ENCODE data around the gene LRP2. TPM values are rescaled to one million over a fixed set of nuclear protein-coding genes. Genes with fewer than 3 reads are reported as not detected.
A peak's percentile ranks its signal among the peaks of the same experiment; 100 is the strongest.
"Not testable (repeated sequence)": the region's sequence is repeated elsewhere in the genome, so short reads cannot be mapped to it uniquely, and the experiment has no call there.

Gene LRP2
- total RNA-seq: not detected in 2 replicates

DNA sequence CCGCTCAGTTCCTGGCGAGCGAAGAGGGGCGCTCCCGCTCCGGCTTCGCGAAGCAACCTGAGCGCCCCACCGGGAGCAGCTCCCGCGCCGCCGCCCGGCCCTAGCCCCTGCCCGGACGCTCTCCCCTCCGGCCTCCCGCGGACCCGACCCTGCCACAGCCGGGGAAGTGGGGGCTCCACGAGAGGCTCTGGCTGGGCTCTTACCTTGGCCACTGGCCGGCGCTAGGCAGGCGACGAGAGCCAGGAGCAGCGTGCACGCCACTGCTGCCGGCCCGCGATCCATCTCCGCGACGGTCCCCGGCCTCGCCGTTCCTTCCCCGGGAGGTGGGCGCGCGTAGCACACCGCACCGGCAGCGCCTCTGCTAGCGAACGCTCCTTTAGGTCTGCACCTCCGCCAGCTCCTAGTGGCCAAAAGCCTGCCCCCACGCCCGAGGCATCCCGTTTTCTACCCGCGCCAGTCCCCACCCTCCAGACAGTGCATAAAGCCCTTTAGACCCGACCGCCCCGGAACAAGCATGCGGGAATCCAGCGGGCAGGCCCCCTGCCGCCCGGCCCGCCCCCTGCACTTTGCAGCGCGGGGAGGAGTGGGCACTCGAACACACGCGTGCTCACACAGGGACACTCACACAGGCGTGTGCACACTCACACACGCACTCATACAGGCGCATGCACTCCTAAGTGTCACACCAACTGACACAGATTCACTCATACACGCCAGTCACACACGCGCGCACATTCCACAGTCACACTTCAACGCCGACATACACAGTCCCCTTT lies at the start of gene LRP2:
LRP2 (minus strand) TSS at position 417 of the 776 bp plus-strand sequence; CDS start at position 282, 135 bp downstream.
- peak; percentile 6 to 16 for DNase-seq (ENCODE audit: low read depth in 2 of 2)

DNA sequence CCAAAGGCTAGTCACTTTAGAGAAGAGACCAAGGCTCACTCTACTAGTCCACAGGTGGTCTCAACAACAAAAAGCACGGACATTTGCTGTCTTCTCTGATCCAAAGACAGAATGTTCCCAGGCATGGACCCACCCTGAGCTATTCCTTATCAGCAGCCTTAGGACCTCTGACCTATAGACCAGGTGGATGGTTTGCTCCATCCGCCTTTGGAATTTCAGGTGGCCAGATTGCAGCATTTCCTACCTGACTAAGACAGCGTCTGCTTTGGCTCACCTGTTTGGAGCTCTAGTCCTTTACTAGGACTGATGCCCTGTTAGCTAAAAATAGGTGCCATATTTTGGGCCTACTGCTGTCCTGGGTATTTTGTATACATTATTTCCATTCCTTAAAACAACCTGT lies 44.6 kb upstream of the LRP2 start:
- DNase-seq (ENCODE audit: low read depth in 2 of 2): no peak

GRCh38 chr2:169399491-169399890 lies 37.2 kb upstream of the LRP2 start:
- DNase-seq (ENCODE audit: low read depth in 2 of 2): not testable (repeated sequence)

GRCh38 chr2:169397697-169398096 lies 35.4 kb upstream of the LRP2 start:
- peak in 1 of 2 donors; percentile 11 for DNase-seq (ENCODE audit: low read depth in 2 of 2)

GRCh38 chr2:169395821-169396374 lies 33.6 kb upstream of the LRP2 start:
- DNase-seq (ENCODE audit: low read depth in 2 of 2): no peak

- DNase-seq (ENCODE audit: low read depth in 2 of 2): no peak
Observed at GRCh38 chr2:169393068-169393590, 30.8 kb upstream of the LRP2 start.

DNA sequence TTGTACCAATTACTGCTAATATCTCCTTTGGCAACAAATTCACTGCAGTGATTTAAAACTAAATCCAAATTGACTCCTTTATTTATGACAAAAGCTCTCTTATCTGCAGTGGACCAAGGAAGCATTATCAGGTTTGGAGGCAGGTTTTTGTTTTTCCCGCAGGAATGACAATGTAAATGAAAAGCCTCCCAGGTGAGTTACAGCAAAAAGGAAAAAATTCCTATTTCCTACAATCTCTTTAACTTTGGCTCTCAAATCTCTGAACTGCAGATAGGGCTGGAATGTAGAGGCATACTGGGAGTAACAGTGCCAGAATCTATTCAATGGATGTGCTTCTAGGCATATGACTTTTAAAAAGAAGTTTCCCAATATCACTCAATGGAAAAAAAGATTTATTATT lies 28.9 kb upstream of the LRP2 start:
- no peak for DNase-seq (ENCODE audit: low read depth in 2 of 2)

- DNase-seq (ENCODE audit: low read depth in 2 of 2): no peak
Observed at GRCh38 chr2:169388161-169388560, 25.8 kb upstream of the LRP2 start.

DNA sequence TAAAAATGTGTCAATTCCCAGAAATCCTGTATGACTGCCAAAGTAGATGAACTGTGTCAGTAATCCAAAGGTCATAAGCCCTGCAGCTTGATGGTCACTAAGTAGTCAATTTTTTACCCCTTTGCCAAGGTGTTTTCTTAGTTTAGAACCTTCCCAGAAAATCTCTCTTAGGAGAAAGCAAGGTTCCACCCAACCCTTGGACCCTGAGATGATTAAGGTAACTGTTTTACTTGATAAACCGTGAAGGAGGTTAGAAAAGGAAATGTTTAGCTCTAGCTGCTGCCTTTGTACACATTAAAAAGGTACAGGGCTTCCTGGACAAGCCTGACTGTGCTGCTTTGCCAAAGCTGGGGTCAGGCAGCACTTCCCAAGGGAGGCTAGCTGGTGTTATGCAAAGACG lies 24.4 kb upstream of the LRP2 start:
- no peak for DNase-seq (ENCODE audit: low read depth in 2 of 2)

GRCh38 chr2:169384816-169385215 lies 22.5 kb upstream of the LRP2 start:
- no peak for DNase-seq (ENCODE audit: low read depth in 2 of 2)

DNA sequence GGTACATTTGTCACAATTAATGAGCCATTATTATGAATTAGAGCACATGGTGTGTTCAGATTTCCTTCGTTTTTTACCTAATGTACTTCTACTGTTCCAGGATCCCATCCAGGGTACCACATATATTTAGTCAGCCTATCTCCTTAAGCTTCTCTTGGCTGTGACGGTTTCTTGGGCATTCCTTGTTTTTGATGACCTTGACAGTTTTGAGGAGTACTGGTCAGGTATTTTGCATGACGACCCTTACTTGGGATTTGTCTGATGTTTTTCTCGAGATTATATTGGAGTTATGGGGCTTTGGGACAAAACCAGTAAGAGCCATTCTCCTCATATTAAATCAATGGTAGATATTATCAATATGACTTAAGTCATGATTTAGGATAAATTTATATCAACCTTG lies 10.2 kb upstream of the LRP2 start:
- DNase-seq (ENCODE audit: low read depth in 2 of 2): no peak

- DNase-seq (ENCODE audit: low read depth in 2 of 2): no peak
Observed at GRCh38 chr2:169366066-169366465, 3.7 kb upstream of the LRP2 start.

DNA sequence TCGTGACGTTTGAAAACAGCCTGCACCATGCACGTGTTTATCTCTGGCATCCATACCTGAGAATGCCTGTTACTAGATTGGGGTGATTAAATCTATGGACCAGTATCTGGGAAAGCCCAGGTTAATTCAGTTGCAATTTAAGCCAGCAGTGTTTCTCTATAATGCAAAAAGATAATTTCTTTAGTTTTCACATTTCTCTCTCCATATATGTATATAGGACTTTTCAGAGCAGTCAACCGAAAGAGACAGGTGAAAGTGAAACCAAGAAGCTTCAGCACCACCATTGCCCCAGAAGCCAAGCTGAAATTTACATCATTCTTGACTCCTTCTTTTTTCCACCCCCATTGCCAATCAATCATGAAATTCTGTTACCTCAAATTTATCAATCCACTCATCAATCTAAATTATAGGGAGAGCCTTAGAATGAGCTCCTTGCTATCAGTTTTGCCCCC lies 2.7 kb upstream of the LRP2 start:
- DNase-seq (ENCODE audit: low read depth in 2 of 2): peak in 1 of 2 donors; percentile 8

DNA sequence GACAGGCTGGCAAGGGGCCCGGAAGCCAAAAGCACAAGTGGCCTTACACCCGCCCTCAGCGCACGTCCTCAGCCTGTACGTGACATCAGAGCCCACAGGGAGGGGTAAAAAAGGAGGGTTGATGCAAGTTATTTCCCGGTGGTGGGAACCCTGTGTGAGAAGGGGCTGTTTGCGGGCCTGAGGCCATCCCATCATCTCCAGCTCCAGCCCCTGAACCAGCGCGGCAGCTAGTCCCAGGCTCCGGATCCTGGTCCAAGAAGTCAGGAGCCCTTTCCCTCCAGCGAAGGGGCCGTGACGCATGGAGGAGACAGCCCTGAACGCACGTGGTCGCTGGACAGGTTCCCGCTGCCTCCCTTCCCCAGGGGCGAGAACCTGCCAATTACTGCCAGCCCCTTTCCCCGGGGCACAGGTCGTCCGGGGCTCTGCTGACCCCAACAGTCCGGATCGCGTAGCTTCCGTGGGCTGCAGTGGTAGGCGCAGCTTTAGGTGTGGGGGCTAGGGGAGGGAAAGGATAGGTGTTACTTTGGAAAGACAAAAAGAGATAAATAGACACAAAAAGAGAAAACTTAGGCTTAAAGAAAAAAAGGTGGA lies 1.3 kb upstream of the LRP2 start:
- DNase-seq (ENCODE audit: low read depth in 2 of 2): peak; percentile 7 to 14

DNA sequence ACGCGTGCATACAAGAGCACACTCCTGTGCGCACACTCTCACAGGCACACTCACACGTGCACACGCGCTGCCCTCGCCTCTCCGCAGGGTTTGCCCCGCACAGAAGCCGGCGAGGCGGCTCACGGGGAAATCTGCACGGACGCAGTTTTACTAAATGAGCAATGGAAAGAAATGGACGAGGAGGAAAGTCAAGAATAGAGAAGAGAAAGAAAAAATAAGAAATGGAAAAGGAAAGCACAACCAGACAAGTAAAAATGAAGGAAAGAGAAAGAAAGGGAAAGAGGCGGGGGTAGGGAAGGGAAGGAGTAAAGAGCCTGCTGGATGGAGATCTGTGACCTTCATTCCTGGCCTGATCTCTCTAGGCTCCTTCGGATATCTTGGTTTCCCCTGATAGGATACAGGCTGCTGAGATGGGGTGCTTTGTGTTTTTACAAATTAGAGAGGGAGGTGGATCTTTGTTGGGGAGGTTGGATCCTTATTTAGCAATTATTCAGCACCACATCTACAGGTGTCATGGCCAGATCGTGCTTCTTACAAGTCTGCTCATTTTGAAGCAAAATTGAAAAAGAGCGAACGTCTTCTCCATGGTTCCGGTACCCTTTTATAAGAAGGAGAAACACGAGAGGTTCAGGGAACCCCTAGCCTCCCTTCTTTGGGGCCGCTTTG lies 693 bp upstream of the LRP2 start:
- DNase-seq (ENCODE audit: low read depth in 2 of 2): no peak

DNA sequence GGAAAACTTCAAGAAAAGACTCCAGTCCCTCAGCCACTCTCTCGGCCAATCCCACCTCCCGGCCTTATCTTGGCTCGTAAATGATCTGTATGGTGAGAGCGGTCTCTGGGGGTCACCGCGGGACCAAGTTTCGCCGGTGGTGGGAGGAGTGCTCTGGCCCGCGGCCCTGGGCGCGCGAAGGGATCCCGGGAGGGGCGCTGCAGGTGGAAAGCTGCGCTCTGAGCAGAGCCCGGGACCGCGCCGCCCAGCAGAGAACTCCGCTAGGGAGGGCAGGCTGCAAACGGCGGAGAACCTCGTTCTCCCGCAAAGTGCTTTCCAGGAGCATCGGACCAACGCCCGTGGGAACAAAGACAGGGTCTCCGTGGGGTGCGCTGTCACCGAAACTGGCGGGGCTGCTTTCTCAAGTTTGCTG lies 622 bp downstream of the LRP2 start:
- peak in 1 of 2 donors; percentile 23 for DNase-seq (ENCODE audit: low read depth in 2 of 2)

DNA sequence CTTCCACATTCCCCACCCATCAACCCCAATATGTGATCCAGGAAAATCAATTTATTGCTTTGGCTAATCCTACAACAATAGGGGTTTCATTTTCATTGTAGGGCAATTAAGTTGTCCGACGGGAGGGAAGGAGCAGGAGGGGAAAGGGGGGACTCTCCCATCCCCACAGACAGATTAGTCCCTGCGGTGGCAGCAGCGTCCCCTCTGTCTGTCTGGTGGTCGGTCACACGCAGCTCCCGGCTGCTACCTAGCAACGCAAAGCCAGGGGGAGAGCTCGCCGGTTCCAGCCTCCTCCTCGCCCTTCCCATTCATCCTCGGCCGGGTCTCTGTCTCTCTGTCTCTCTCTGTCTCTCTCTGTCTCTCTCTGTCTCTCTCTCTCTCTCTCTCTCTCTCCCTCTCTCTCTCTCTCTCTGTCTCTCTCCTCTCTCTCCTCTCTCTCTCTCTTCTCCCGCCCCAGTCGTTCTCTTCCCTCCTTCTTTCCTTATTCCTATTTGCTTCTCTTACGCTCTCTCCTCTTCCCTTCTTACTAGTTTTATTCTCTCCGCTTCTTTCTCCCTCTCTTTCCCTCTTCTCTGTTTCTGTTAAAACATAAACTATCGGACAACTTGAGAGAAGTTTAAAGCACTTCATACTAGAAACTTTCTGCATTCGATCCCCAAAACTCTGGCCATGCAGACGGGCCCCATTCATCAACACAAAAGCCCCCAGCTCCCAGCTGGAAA lies 1.2 kb downstream of the LRP2 start:
- no peak for DNase-seq (ENCODE audit: low read depth in 2 of 2)

- no peak for DNase-seq (ENCODE audit: low read depth in 2 of 2)
Observed at GRCh38 chr2:169358016-169358415, 4.3 kb downstream of the LRP2 start.

- DNase-seq (ENCODE audit: low read depth in 2 of 2): no peak
Observed at GRCh38 chr2:169354244-169354643, 8.1 kb downstream of the LRP2 start.

GRCh38 chr2:169351725-169352124 lies 10.6 kb downstream of the LRP2 start:
- DNase-seq (ENCODE audit: low read depth in 2 of 2): no peak

DNA sequence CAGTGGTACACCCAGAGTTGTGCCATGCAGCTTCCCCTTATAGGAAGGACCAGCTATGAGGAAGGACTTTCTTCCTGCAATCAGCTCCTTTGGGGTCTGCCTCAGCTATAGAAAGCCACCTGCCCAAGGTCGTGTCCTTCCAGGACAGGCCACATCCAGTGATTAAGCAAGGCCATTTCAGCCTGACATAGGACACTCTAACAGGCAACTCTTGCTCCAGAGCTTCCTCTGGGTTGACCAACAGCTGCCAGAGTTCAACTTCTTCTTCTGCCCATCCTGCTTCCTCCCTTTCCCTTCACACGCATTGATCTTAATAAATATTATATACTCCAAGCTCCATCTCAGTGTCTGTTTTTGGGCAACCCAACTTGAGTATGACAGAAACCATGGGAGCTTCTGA lies 12.8 kb downstream of the LRP2 start:
- no peak for DNase-seq (ENCODE audit: low read depth in 2 of 2)

Data from lung microvascular endothelial cell (primary cell).